Calu3 (cell line): ENCODE results near the gene DDX18. TPM values are rescaled to one million over a fixed set of nuclear protein-coding genes. Genes with fewer than 3 reads are reported as not detected.

ENCODE experiments used
- BruUV-seq: library from RNA; stranded (reverse); fragments of 400-500 nt; replicated peaks from 2 replicates; lab custom pipeline; 2021; lab: Mats Ljungman, UMichigan
- CTCF ChIA-PET: fragments of 300-600 bp; sonication (Branson Sonifier 250); formaldehyde crosslinking; loops from one replicate; lab custom pipeline; 2022; ENCODE audit warnings: antibody characterized with exemption; lab: Charles Lee
- DNase-seq: peaks from one replicate; pipeline ENCODE4 v3.0.0; 2022
- H3K27ac Mint-ChIP-seq: one replicate; pipeline ENCODE4 v1.8.0; 2022; ENCODE audit warnings: mixed read lengths; ENCODE audit not compliant: unreplicated experiment
- H3K27me3 Mint-ChIP-seq: one replicate; pipeline ENCODE4 v1.8.0; 2022; ENCODE audit warnings: mixed read lengths; ENCODE audit not compliant: unreplicated experiment
- H3K36me3 Mint-ChIP-seq: one replicate; pipeline ENCODE4 v1.8.0; 2022; ENCODE audit warnings: mild to moderate bottlenecking, moderate library complexity, mixed read lengths; ENCODE audit not compliant: insufficient read depth, unreplicated experiment
- H3K4me1 Mint-ChIP-seq: one replicate; pipeline ENCODE4 v1.8.0; 2022; ENCODE audit warnings: mild to moderate bottlenecking, low read depth, mixed read lengths; ENCODE audit not compliant: unreplicated experiment
- H3K4me3 Mint-ChIP-seq: one replicate; pipeline ENCODE4 v1.8.0; 2022; ENCODE audit warnings: mild to moderate bottlenecking, low read depth, moderate library complexity, mixed read lengths; ENCODE audit not compliant: unreplicated experiment
- H3K9me3 Mint-ChIP-seq: one replicate; pipeline ENCODE4 v1.8.0; 2022; ENCODE audit warnings: low read depth, mixed read lengths; ENCODE audit not compliant: unreplicated experiment
- intact Hi-C: fragments of 100-400 bp; cut with micrococcal nuclease; formaldehyde crosslinking; loops from one replicate; pipeline ENCODE4 v1.10.0; 2022; ENCODE audit not compliant: unreplicated experiment
- total RNA-seq: library from RNA; stranded (reverse); gene quantifications from 2 replicates; pipeline ENCODE4 v1.2.3, GENCODE V29; 2022
- TF ChIP-seq, protein P1 (sequence below): fragments of 200-600 bp; IDR thresholded peaks from one replicate; pipeline ENCODE4 v1.8.0; 2022; ENCODE audit warnings: antibody characterized with exemption; ENCODE audit not compliant: unreplicated experiment

DDX18 gene
- total RNA-seq, 1 experiment from 2014 or later, result 114 TPM

DNA sequence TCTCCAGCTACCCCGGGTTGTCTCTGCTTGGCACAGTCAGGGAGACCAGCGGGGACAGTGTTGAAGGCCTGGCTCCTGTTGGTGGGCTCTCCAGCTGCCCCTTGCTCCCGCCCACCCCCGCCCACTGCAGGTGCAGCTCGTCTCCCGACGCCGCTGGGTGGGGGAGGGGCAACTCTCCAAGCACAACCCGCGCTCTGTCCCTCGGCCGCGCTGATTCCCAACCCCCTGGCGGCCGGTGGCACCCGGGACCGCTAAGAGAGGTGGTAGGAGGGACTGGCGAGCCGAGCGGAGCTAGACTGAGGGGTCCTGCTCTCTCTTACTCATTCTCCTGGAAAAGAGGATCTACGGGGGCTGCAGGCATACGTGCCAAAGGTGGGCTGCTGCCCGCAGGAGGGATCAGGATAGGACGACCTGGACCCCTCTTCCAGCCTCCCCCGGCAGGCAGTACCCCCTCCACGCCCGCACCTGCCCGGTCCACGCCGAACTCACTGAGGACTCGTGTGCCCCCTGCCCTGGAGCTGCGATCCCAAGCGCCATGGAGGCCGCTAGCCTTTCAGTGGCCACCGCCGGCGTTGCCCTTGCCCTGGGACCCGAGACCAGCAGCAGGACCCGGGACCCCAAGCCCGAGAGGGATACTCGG lies 44.5 kb downstream of the DDX18 start:
- BruUV-seq, result no TSS peak
- Mint-ChIP-seq H3K27me3 (peaks cover 11% of the 10 kb centered on the region), H3K4me1 (peaks cover 13% of the 10 kb centered on the region), H3K4me3 (no peak overlapping the region), H3K9me3 (no peaks in the 10 kb centered on the region), H3K27ac (no peak overlapping the region), H3K36me3 (no peaks in the 10 kb centered on the region)
- no peak for DNase-seq
- TF ChIP-seq, protein P1, sequence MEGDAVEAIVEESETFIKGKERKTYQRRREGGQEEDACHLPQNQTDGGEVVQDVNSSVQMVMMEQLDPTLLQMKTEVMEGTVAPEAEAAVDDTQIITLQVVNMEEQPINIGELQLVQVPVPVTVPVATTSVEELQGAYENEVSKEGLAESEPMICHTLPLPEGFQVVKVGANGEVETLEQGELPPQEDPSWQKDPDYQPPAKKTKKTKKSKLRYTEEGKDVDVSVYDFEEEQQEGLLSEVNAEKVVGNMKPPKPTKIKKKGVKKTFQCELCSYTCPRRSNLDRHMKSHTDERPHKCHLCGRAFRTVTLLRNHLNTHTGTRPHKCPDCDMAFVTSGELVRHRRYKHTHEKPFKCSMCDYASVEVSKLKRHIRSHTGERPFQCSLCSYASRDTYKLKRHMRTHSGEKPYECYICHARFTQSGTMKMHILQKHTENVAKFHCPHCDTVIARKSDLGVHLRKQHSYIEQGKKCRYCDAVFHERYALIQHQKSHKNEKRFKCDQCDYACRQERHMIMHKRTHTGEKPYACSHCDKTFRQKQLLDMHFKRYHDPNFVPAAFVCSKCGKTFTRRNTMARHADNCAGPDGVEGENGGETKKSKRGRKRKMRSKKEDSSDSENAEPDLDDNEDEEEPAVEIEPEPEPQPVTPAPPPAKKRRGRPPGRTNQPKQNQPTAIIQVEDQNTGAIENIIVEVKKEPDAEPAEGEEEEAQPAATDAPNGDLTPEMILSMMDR, result no peak
- CTCF ChIA-PET, result no interaction called here
- intact Hi-C loops, result no loop called here

DNA sequence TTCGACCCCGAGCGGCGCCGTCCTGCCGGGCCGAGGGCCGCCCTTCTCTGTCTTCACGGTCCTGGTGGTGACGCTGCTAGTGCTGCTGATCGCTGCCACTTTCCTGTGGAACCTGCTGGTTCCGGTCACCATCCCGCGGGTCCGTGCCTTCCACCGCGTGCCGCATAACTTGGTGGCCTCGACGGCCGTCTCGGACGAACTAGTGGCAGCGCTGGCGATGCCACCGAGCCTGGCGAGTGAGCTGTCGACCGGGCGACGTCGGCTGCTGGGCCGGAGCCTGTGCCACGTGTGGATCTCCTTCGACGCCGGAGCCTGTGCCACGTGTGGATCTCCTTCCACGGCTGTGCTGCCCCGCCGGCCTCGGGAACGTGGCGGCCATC lies 45.0 kb downstream of the DDX18 start:
- BruUV-seq, result no TSS peak
- TF ChIP-seq, protein P1, result no peak
- Mint-ChIP-seq H3K4me1 (peaks cover 13% of the 10 kb centered on the region), H3K27me3 (peaks cover 6% of the 10 kb centered on the region), H3K4me3 (no peak overlapping the region), H3K36me3 (no peaks in the 10 kb centered on the region), H3K27ac (no peak overlapping the region), H3K9me3 (no peaks in the 10 kb centered on the region)
- CTCF ChIA-PET, result no interaction called here
- DNase-seq, result no peak
- intact Hi-C loops, result no loop called here

DNA sequence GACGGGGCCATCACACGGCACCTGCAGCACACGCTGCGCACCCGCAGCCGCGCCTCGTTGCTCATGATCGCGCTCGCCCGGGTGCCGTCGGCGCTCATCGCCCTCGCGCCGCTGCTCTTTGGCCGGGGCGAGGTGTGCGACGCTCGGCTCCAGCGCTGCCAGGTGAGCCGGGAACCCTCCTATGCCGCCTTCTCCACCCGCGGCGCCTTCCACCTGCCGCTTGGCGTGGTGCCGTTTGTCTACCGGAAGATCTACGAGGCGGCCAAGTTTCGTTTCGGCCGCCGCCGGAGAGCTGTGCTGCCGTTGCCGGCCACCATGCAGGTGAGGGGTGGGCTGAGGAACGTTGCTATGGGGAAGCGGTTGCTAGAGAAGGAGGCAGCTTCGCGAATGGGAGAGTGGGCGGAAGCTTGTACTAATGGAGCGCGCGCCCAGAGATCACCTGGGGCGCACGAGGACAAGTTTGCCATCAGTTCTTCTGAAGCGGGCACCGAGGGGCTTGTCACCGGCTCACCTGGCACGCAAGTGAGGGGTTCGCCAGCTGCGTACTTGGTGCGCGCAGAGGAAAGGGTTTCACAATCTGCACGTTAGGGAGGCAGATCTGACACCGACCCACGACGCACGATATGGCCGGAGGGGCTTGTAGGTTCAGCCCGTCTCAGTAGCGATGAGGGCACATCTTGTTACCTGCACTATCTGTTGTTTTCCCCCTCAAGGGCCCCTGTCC lies 45.6 kb downstream of the DDX18 start:
- no peak overlapping the region for H3K4me3 Mint-ChIP-seq
- TF ChIP-seq, protein P1, result no peak
- intact Hi-C loops, result no loop called here
- no peaks in the 10 kb centered on the region for H3K36me3 Mint-ChIP-seq
- peaks cover 13% of the 10 kb centered on the region for H3K4me1 Mint-ChIP-seq
- H3K27ac Mint-ChIP-seq, result no peak overlapping the region
- no peak for DNase-seq
- peaks cover under 1% of the 10 kb centered on the region for H3K27me3 Mint-ChIP-seq
- BruUV-seq, result no TSS peak
- CTCF ChIA-PET, result no interaction called here
- no peaks in the 10 kb centered on the region for H3K9me3 Mint-ChIP-seq

DNA sequence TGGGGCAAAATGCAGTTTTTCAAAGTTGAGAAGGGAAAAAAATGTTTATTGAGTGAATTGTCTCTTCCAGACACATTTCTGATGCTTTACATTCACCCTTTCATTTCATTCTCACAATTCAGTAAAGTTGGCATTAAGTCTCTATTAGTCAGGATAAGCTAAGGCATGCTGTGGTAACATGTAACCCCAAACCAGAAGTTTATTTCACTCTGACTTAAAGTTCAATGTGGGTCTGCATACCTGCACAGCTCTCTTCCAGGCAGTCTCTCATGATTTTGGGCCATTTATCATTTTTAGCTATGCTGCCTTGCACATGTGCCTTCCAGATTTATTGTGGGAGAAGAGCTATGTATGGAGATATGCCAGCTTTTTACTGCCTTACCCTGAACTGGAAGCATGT lies 48.0 kb downstream of the DDX18 start:
- BruUV-seq, result no TSS peak
- intact Hi-C loops, result no loop called here
- TF ChIP-seq, protein P1, result no peak

More for the DNA sequence above, 48.0 kb downstream of the DDX18 start:
- Mint-ChIP-seq H3K27ac (no peak overlapping the region), H3K9me3 (no peaks in the 10 kb centered on the region), H3K36me3 (no peaks in the 10 kb centered on the region), H3K4me3 (no peak overlapping the region), H3K27me3 (no peaks in the 10 kb centered on the region), H3K4me1 (no peaks in the 10 kb centered on the region)
- DNase-seq, result no peak
- CTCF ChIA-PET, result no interaction called here
